Mesothelial cell of epicardium (in vitro differentiated cells): ENCODE data around the gene EVI5L. TPM values are rescaled to one million over a fixed set of nuclear protein-coding genes. Genes with fewer than 3 reads are reported as not detected.

Experiments
- DNase-seq, 2 experiments: peaks; one replicate each; pipeline ENCODE4 v3.0.0; 2021; ENCODE audit warnings: low spot score in 2 of 2; ENCODE audit not compliant: unreplicated experiment in 2 of 2
- H3K27ac Mint-ChIP-seq: 2 replicates; pipeline ENCODE4 v1.8.0; 2021; ENCODE audit warnings: mixed read lengths
- H3K27me3 Mint-ChIP-seq: 2 replicates; pipeline ENCODE4 v1.8.0; 2021; ENCODE audit warnings: low read depth, mixed read lengths
- H3K36me3 Mint-ChIP-seq: 2 replicates; pipeline ENCODE4 v1.8.0; 2021; ENCODE audit warnings: mixed read lengths
- H3K4me1 Mint-ChIP-seq: 2 replicates; pipeline ENCODE4 v1.8.0; 2021; ENCODE audit warnings: mixed read lengths
- H3K4me3 Mint-ChIP-seq: 2 replicates; pipeline ENCODE4 v1.8.0; 2021; ENCODE audit warnings: mild to moderate bottlenecking, moderate library complexity, mixed read lengths
- H3K9me3 Mint-ChIP-seq: 2 replicates; pipeline ENCODE4 v1.8.0; 2021; ENCODE audit warnings: mixed read lengths
- CTCF ChIP-seq: fragments of 200-600 bp; sonication (generic); IDR thresholded peaks from one replicate; pipeline ENCODE4 v1.5.0; 2021; ENCODE audit warnings: antibody characterized with exemption; ENCODE audit not compliant: unreplicated experiment
- total RNA-seq: library from RNA; stranded (reverse); gene quantifications from 3 replicates; pipeline ENCODE4 v1.2.1, GENCODE V29; 2021

EVI5L gene
- total RNA-seq, 1 donor from 2014 or later: 21.7 TPM

- Mint-ChIP-seq H3K36me3 (no peaks in the 10 kb centered on the region), H3K27me3 (peaks cover 66% of the 10 kb centered on the region), H3K4me3 (no peak overlapping the region), H3K27ac (no peak overlapping the region), H3K9me3 (no peaks in the 10 kb centered on the region), H3K4me1 (peaks cover 11% of the 10 kb centered on the region)
- no peak for TF ChIP-seq CTCF
- no peak for DNase-seq
Observed at GRCh38 chr19:7863157-7863970, 33.3 kb downstream of the EVI5L start.

DNA sequence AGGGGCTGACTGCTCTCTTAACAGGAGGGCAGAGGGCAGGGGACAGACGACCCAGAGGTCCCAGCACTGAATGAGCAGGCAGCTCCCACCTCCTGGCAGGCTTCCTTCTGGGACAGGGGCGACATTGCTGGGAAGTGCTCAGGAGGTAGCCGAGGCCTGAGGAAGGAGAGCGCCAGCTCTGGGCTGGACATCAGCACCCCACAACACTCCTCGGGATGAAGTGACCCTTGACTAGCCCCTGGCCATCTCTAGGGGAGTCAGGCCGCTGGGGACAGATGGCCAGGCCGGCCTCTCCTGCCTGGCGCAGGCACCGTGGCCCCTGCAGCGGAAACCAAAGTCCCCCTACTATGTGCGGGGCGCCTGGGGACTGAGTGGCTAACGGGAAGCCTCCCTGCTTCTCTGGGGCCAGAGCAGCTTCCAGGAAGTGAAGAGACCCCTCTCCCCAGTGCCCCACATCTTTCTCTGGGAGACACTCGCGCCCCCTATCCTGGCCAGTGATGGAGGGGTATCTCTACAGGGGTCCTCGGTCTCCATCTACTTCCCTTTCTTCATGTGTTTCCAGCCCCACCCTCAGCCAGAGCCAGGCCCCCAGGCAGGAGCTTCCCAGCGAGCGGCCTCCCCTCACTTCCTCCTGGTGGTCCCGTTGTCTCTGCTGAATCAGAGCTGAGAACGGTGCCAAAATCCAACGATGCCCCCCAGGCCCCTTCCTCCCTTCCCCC lies 34.1 kb downstream of the EVI5L start:
- H3K4me3 Mint-ChIP-seq: no peak overlapping the region
- H3K27me3 Mint-ChIP-seq: peaks cover 69% of the 10 kb centered on the region
- H3K27ac Mint-ChIP-seq: no peak overlapping the region
- no peak for DNase-seq
- peaks cover 10% of the 10 kb centered on the region for H3K4me1 Mint-ChIP-seq
- TF ChIP-seq CTCF: no peak
- H3K36me3 Mint-ChIP-seq: no peaks in the 10 kb centered on the region
- H3K9me3 Mint-ChIP-seq: no peaks in the 10 kb centered on the region

DNA sequence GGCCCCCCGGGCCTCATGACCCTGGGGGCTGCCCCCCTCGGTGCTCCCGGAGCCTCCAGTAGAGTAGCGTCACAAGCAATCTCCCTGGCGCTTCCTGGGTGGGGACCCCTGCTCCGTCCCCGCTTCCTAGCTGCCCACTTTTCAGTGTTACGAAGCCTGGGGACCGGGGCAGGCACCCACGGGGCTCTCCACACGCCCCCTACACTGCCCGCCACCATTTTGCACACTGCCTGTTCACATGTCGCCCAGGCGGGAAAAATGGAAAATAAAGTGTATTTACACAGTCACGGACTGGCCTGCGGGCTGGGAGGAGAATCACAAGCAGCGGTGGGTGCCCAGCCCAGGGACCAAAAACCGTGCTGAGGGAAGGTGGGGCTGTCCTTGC lies 34.7 kb downstream of the EVI5L start:
- H3K27me3 Mint-ChIP-seq: peaks cover 67% of the 10 kb centered on the region
- no peak overlapping the region for H3K4me3 Mint-ChIP-seq
- no peaks in the 10 kb centered on the region for H3K36me3 Mint-ChIP-seq
- DNase-seq: no peak
- no peak for TF ChIP-seq CTCF
- H3K27ac Mint-ChIP-seq: no peak overlapping the region
- no peaks in the 10 kb centered on the region for H3K9me3 Mint-ChIP-seq
- peaks cover 10% of the 10 kb centered on the region for H3K4me1 Mint-ChIP-seq

GRCh38 chr19:7865262-7865911 lies 35.4 kb downstream of the EVI5L start:
- DNase-seq: no peak
- TF ChIP-seq CTCF: no peak
- Mint-ChIP-seq H3K9me3 (no peaks in the 10 kb centered on the region), H3K4me3 (no peak overlapping the region), H3K27me3 (peaks cover 66% of the 10 kb centered on the region), H3K36me3 (no peaks in the 10 kb centered on the region), H3K4me1 (peaks cover 12% of the 10 kb centered on the region), H3K27ac (no peak overlapping the region)

- no peaks in the 10 kb centered on the region for H3K9me3 Mint-ChIP-seq
- H3K4me3 Mint-ChIP-seq: no peak overlapping the region
- no peak for TF ChIP-seq CTCF
- no peak overlapping the region for H3K27ac Mint-ChIP-seq
- no peaks in the 10 kb centered on the region for H3K36me3 Mint-ChIP-seq
- H3K4me1 Mint-ChIP-seq: peaks cover 14% of the 10 kb centered on the region
- peaks cover 60% of the 10 kb centered on the region for H3K27me3 Mint-ChIP-seq
- DNase-seq: no peak
Observed at GRCh38 chr19:7866399-7867091, 36.5 kb downstream of the EVI5L start.
